MCF 10A (cell line): Measurements from ENCODE around the gene SHISA8. TPM values are rescaled to one million over a fixed set of nuclear protein-coding genes. Genes with fewer than 3 reads are reported as not detected.

Experiments
- BruUV-seq: library from RNA; stranded (reverse); fragments of 400-500 nt; replicated peaks from 2 replicates; lab custom pipeline; 2021; lab: Mats Ljungman, UMichigan
- CTCF ChIA-PET: fragments of 300-600 bp; sonication (Branson Sonifier 250); formaldehyde crosslinking; extraction: SDS; loops from one replicate; lab custom pipeline; 2021; ENCODE audit warnings: antibody characterized with exemption, inconsistent platforms; lab: Yijun Ruan, JAX
- POLR2A ChIA-PET: fragments of 300-600, 350-650 bp; sonication (Branson Sonifier 250); formaldehyde crosslinking; extraction: SDS; loops from one replicate; lab custom pipeline; 2020; ENCODE audit warnings: antibody characterized with exemption, inconsistent platforms; lab: Yijun Ruan, JAX
- DNase-seq: peaks from one replicate; pipeline ENCODE4 v3.0.0-alpha.2; 2018; ENCODE audit not compliant: unreplicated experiment
- H3K27ac Mint-ChIP-seq: one replicate; pipeline ENCODE4 v1.8.0; 2022; ENCODE audit warnings: mild to moderate bottlenecking, low read depth, mixed read lengths; ENCODE audit not compliant: unreplicated experiment
- H3K27me3 Mint-ChIP-seq: one replicate; pipeline ENCODE4 v1.8.0; 2022; ENCODE audit warnings: mixed read lengths; ENCODE audit not compliant: insufficient read depth, unreplicated experiment
- H3K36me3 Mint-ChIP-seq: one replicate; pipeline ENCODE4 v1.8.0; 2022; ENCODE audit warnings: mild to moderate bottlenecking, moderate library complexity, mixed read lengths; ENCODE audit not compliant: insufficient read depth, unreplicated experiment
- H3K4me1 Mint-ChIP-seq: one replicate; pipeline ENCODE4 v1.8.0; 2022; ENCODE audit warnings: mixed read lengths; ENCODE audit not compliant: insufficient read depth, unreplicated experiment
- H3K4me3 Mint-ChIP-seq: one replicate; pipeline ENCODE4 v1.8.0; 2022; ENCODE audit warnings: mild to moderate bottlenecking, moderate library complexity, mixed read lengths; ENCODE audit not compliant: unreplicated experiment
- H3K9me3 Mint-ChIP-seq: one replicate; pipeline ENCODE4 v1.8.0; 2022; ENCODE audit warnings: mixed read lengths; ENCODE audit not compliant: unreplicated experiment
- CTCF ChIP-seq: fragments of 200-600 bp; IDR thresholded peaks from one replicate; pipeline ENCODE4 v1.8.0; 2022; ENCODE audit warnings: antibody characterized with exemption, mild to moderate bottlenecking; ENCODE audit not compliant: unreplicated experiment
- intact Hi-C: fragments of 100-400 bp; cut with micrococcal nuclease; formaldehyde crosslinking; loops from 2 replicates; pipeline ENCODE4 v1.14.1; 2022
- total RNA-seq: library from RNA; stranded (reverse); gene quantifications from 2 replicates; pipeline ENCODE4 v1.2.3, GENCODE V29; 2022

SHISA8 gene
- total RNA-seq, 1 experiment from 2014 or later: not detected

GRCh38 chr22:41948142-41948541 is 33.3 kb upstream of the SHISA8 start:
- H3K4me3 Mint-ChIP-seq: no peak overlapping the region
- POLR2A ChIA-PET: interaction anchor here (2.5 kb wide), 1 partner anchor 259 kb away, joined by 12 read pairs; the partner anchor contains the start of gene SNU13
- H3K4me1 Mint-ChIP-seq: peaks cover 12% of the 10 kb centered on the region
- TF ChIP-seq CTCF: no peak
- BruUV-seq: no TSS peak
- DNase-seq: no peak
- intact Hi-C loops: loop anchor here (10.0 kb wide), 1 partner anchor 403 kb away; the partner anchor contains the start of gene POLR3H
- no peak overlapping the region for H3K27ac Mint-ChIP-seq
- peaks cover 13% of the 10 kb centered on the region for H3K36me3 Mint-ChIP-seq
- H3K9me3 Mint-ChIP-seq: no peaks in the 10 kb centered on the region
- CTCF ChIA-PET: interaction anchor here (0.6 to 3.4 kb wide), 2 partner anchors 7 to 221 kb away, joined by 4 to 11 read pairs; no protein-coding TSS in a partner anchor
- H3K27me3 Mint-ChIP-seq: no peaks in the 10 kb centered on the region

GRCh38 chr22:41947424-41948080 is 32.7 kb upstream of the SHISA8 start:
- no peak for TF ChIP-seq CTCF
- Mint-ChIP-seq H3K9me3 (no peaks in the 10 kb centered on the region), H3K27ac (no peak overlapping the region), H3K27me3 (no peaks in the 10 kb centered on the region), H3K36me3 (peaks cover 14% of the 10 kb centered on the region), H3K4me3 (peak overlapping the region; percentile 84), H3K4me1 (peaks cover 12% of the 10 kb centered on the region)
- intact Hi-C loops: loop anchor here (10.0 kb wide), 1 partner anchor 403 kb away; the partner anchor contains the start of gene POLR3H
- no peak for DNase-seq
- no TSS peak for BruUV-seq
- CTCF ChIA-PET: interaction anchor here (0.5 to 1.3 kb wide), 5 partner anchors 89 to 1414 kb away, joined by 3 to 7 read pairs (median 3); no protein-coding TSS in a partner anchor
- POLR2A ChIA-PET: interaction anchor here (0.6 to 2.5 kb wide), 6 partner anchors 27 to 281 kb away, joined by 3 to 12 read pairs (median 4); partner anchors contain the start of genes NDUFA6 and SNU13

- Mint-ChIP-seq H3K4me1 (peaks cover 12% of the 10 kb centered on the region), H3K27me3 (no peaks in the 10 kb centered on the region), H3K4me3 (peak within 1 kb of the TSS; percentile 84), H3K27ac (peak within 1 kb of the TSS; percentile 81), H3K36me3 (peaks cover 19% of the 10 kb centered on the region), H3K9me3 (no peaks in the 10 kb centered on the region)
- DNase-seq: peak; percentile 96
- no TSS peak for BruUV-seq
- intact Hi-C loops: loop anchor here (10.0 kb wide), 1 partner anchor 402 kb away; the partner anchor contains the start of gene POLR3H
- CTCF ChIA-PET: interaction anchor here (0.5 to 1.3 kb wide), 12 partner anchors 23 to 1413 kb away, joined by 3 to 7 read pairs (median 4); partner anchors contain the start of gene SREBF2
- POLR2A ChIA-PET: interaction anchor here (0.6 to 2.5 kb wide), 19 partner anchors 28 to 527 kb away, joined by 3 to 12 read pairs (median 3); partner anchors contain the start of genes CCDC134, NAGA, NDUFA6 and SMDT1
- no peak for TF ChIP-seq CTCF
Observed at GRCh38 chr22:41946629-41947423, 32.0 kb upstream of the SHISA8 start, which contains the start of gene CENPM. CENPM (minus strand) TSS chr22:41947152; CDS start chr22:41947076, 76 bp downstream.
